Measurements from ENCODE around the gene ITPK1.
"Not testable (repeated sequence)": the region's sequence is repeated elsewhere in the genome, so short reads cannot be mapped to it uniquely, and the experiment has no call there.

Gene ITPK1

GRCh38 chr14:93115821-93116675 is at the start of gene ITPK1:
Gene ITPK1, minus strand, starts transcription at chr14:93115925. Its CDS starts 762 bp downstream, at chr14:93115163.
- peaks cover 8% of the 10 kb centered on the region for H3K36me3 Mint-ChIP-seq
- no peaks in the 10 kb centered on the region for H3K27me3 Mint-ChIP-seq
- peaks cover 44% of the 10 kb centered on the region for H3K4me1 Mint-ChIP-seq
- no peaks in the 10 kb centered on the region for H3K9me3 Mint-ChIP-seq
- peak within 1 kb of the TSS; percentile 90 for H3K4me3 Mint-ChIP-seq
- peak within 1 kb of the TSS; percentile 90 for H3K27ac Mint-ChIP-seq
- ATAC-seq, result peak; percentile 73

GRCh38 chr14:93163564-93163963 is 47.8 kb upstream of the ITPK1 start:
- ATAC-seq, result no peak
- Mint-ChIP-seq H3K36me3 (no peaks in the 10 kb centered on the region), H3K27me3 (no peaks in the 10 kb centered on the region), H3K27ac (no peak overlapping the region), H3K9me3 (no peaks in the 10 kb centered on the region), H3K4me3 (no peak overlapping the region), H3K4me1 (no peaks in the 10 kb centered on the region)

GRCh38 chr14:93161411-93161940 is 45.8 kb upstream of the ITPK1 start:
- no peaks in the 10 kb centered on the region for H3K4me1 Mint-ChIP-seq
- H3K27me3 Mint-ChIP-seq, result no peaks in the 10 kb centered on the region
- H3K9me3 Mint-ChIP-seq, result no peaks in the 10 kb centered on the region
- no peak overlapping the region for H3K27ac Mint-ChIP-seq
- no peak overlapping the region for H3K4me3 Mint-ChIP-seq
- H3K36me3 Mint-ChIP-seq, result no peaks in the 10 kb centered on the region
- no peak for ATAC-seq

- no peak overlapping the region for H3K4me3 Mint-ChIP-seq
- no peak overlapping the region for H3K27ac Mint-ChIP-seq
Measured at GRCh38 chr14:93160353-93160801, 44.7 kb upstream of the ITPK1 start.

GRCh38 chr14:93159625-93160352 is 44.1 kb upstream of the ITPK1 start:
- ATAC-seq, H3K4me3 Mint-ChIP-seq: not testable (repeated sequence)

More at GRCh38 chr14:93160353-93160801, 44.7 kb upstream of the ITPK1 start:
- no peaks in the 10 kb centered on the region for H3K4me1 Mint-ChIP-seq
- no peaks in the 10 kb centered on the region for H3K27me3 Mint-ChIP-seq
- no peak for ATAC-seq
- H3K9me3 Mint-ChIP-seq, result no peaks in the 10 kb centered on the region
- no peaks in the 10 kb centered on the region for H3K36me3 Mint-ChIP-seq

GRCh38 chr14:93158349-93158748 is 42.6 kb upstream of the ITPK1 start:
- not testable (repeated sequence) for H3K9me3 Mint-ChIP-seq, H3K4me1 Mint-ChIP-seq, ATAC-seq, H3K27ac Mint-ChIP-seq, H3K36me3 Mint-ChIP-seq, H3K4me3 Mint-ChIP-seq, H3K27me3 Mint-ChIP-seq

More at GRCh38 chr14:93159625-93160352, 44.1 kb upstream of the ITPK1 start:
- H3K36me3 Mint-ChIP-seq, H3K27ac Mint-ChIP-seq, H3K27me3 Mint-ChIP-seq, H3K4me1 Mint-ChIP-seq, H3K9me3 Mint-ChIP-seq: not testable (repeated sequence)

GRCh38 chr14:93156693-93157369 is 41.1 kb upstream of the ITPK1 start:
- peak; percentile 36 for ATAC-seq
- no peak overlapping the region for H3K4me3 Mint-ChIP-seq
- no peaks in the 10 kb centered on the region for H3K27me3 Mint-ChIP-seq
- no peak overlapping the region for H3K27ac Mint-ChIP-seq
- no peaks in the 10 kb centered on the region for H3K9me3 Mint-ChIP-seq
- H3K4me1 Mint-ChIP-seq, result no peaks in the 10 kb centered on the region
- no peaks in the 10 kb centered on the region for H3K36me3 Mint-ChIP-seq

GRCh38 chr14:93155667-93156066 is 39.9 kb upstream of the ITPK1 start:
- Mint-ChIP-seq H3K27me3 (peaks cover 2% of the 10 kb centered on the region), H3K36me3 (no peaks in the 10 kb centered on the region), H3K27ac (no peak overlapping the region), H3K9me3 (no peaks in the 10 kb centered on the region), H3K4me3 (no peak overlapping the region), H3K4me1 (peaks cover 1% of the 10 kb centered on the region)
- ATAC-seq, result no peak

- H3K36me3 Mint-ChIP-seq, result no peaks in the 10 kb centered on the region
Measured at GRCh38 chr14:93153121-93153520, 37.4 kb upstream of the ITPK1 start.

GRCh38 chr14:93150227-93151208 is 34.8 kb upstream of the ITPK1 start:
- Mint-ChIP-seq H3K27ac (no peak overlapping the region), H3K9me3 (no peaks in the 10 kb centered on the region), H3K36me3 (no peaks in the 10 kb centered on the region), H3K4me1 (peaks cover 16% of the 10 kb centered on the region), H3K4me3 (no peak overlapping the region), H3K27me3 (peaks cover 45% of the 10 kb centered on the region)
- ATAC-seq, result no peak

More at GRCh38 chr14:93153121-93153520, 37.4 kb upstream of the ITPK1 start:
- Mint-ChIP-seq H3K27me3 (peaks cover 25% of the 10 kb centered on the region), H3K4me1 (peaks cover 10% of the 10 kb centered on the region), H3K27ac (no peak overlapping the region), H3K9me3 (no peaks in the 10 kb centered on the region), H3K4me3 (no peak overlapping the region)
- no peak for ATAC-seq

GRCh38 chr14:93148979-93149378 is 33.3 kb upstream of the ITPK1 start:
- Mint-ChIP-seq H3K4me3 (no peak overlapping the region), H3K4me1 (peaks cover 16% of the 10 kb centered on the region), H3K9me3 (no peaks in the 10 kb centered on the region), H3K36me3 (no peaks in the 10 kb centered on the region), H3K27me3 (peaks cover 45% of the 10 kb centered on the region), H3K27ac (no peak overlapping the region)
- ATAC-seq, result no peak

GRCh38 chr14:93146119-93146518 is 30.4 kb upstream of the ITPK1 start:
- peak; percentile 66 for ATAC-seq
- no peak overlapping the region for H3K27ac Mint-ChIP-seq

GRCh38 chr14:93142854-93143652 is 27.3 kb upstream of the ITPK1 start:
- H3K36me3 Mint-ChIP-seq, result no peaks in the 10 kb centered on the region
- peaks cover 19% of the 10 kb centered on the region for H3K27me3 Mint-ChIP-seq
- H3K27ac Mint-ChIP-seq, result no peak overlapping the region
- H3K4me1 Mint-ChIP-seq, result peaks cover 12% of the 10 kb centered on the region
- no peak overlapping the region for H3K4me3 Mint-ChIP-seq
- no peak for ATAC-seq
- no peaks in the 10 kb centered on the region for H3K9me3 Mint-ChIP-seq

More at GRCh38 chr14:93146119-93146518, 30.4 kb upstream of the ITPK1 start:
- Mint-ChIP-seq H3K4me3 (no peak overlapping the region), H3K9me3 (no peaks in the 10 kb centered on the region), H3K4me1 (peaks cover 16% of the 10 kb centered on the region), H3K27me3 (peaks cover 45% of the 10 kb centered on the region), H3K36me3 (no peaks in the 10 kb centered on the region)
